GM12878 (cell line): ENCODE measurements around the gene LSM10. TPM values are rescaled to one million over a fixed set of nuclear protein-coding genes. Genes with fewer than 3 reads are reported as not detected.

Experiments
- ATAC-seq: fragments of 200-7000 bp; cut with Tn5 transposase; 3 replicates; pipeline ENCODE4 v1.9.1; 2020; ENCODE audit warnings: mild to moderate bottlenecking, moderate library complexity
- BruUV-seq: library from RNA; stranded (reverse); fragments of 400-500 nt; replicated peaks from 2 replicates; lab custom pipeline; 2021; lab: Mats Ljungman, UMichigan
- CTCF ChIA-PET: fragments of 300-600 bp; sonication (Branson Sonifier 250); formaldehyde crosslinking; extraction: SDS; loops from one replicate; lab custom pipeline; 2021; ENCODE audit warnings: inconsistent platforms; lab: Yijun Ruan, JAX
- POLR2A ChIA-PET: fragments of 350-600 bp; formaldehyde crosslinking; extraction: SDS; loops from one replicate; lab custom pipeline; 2021; ENCODE audit warnings: inconsistent platforms; lab: Charles Lee
- RAD21 ChIA-PET: fragments of 300-600 bp; sonication (Branson Sonifier 250); formaldehyde crosslinking; loops from one replicate; lab custom pipeline; 2023; ENCODE audit warnings: antibody characterized with exemption; ENCODE audit not compliant: unreplicated experiment; lab: Charles Lee
- SMC1A ChIA-PET: fragments of 300-600 bp; sonication (Branson Sonifier 250); formaldehyde crosslinking; loops from one replicate; lab custom pipeline; 2023; ENCODE audit not compliant: unreplicated experiment, uncharacterized antibody; lab: Charles Lee
- DNase-seq: peaks from one replicate; pipeline ENCODE4 v3.0.0-alpha.2; 2011; ENCODE audit warnings: low read depth, low spot score
- FAIRE-seq: peaks from 3 replicates; lab custom pipeline; 2011; peaks lifted over from hg19 to GRCh38; lab: Jason Lieb, UNC
- H2AFZ ChIP-seq: 2 replicates; pipeline ENCODE4 v1.6.0; 2011; ENCODE audit warnings: low read depth, low read length, control low read depth; ENCODE audit not compliant: control insufficient read depth
- H3K27ac ChIP-seq: 2 replicates; pipeline ENCODE4 v1.5.1; 2011; ENCODE audit warnings: control low read depth; ENCODE audit not compliant: control insufficient read depth, insufficient read depth
- H3K27me3 ChIP-seq, 2 experiments: replicated peaks in 1 of 2; 2 replicates each; pipeline versions ENCODE4 v1.6.0 to v1.6.1; 2011; ENCODE audit warnings: low read length in 1 of 2; ENCODE audit not compliant: control insufficient read depth in 2 of 2, insufficient read depth in 2 of 2
- H3K36me3 ChIP-seq, 2 experiments: 2 replicates each; pipeline ENCODE4 v1.5.1; 2011; ENCODE audit warnings: low read length in 1 of 2; ENCODE audit not compliant: control insufficient read depth in 2 of 2, insufficient read depth in 2 of 2
- H3K4me1 ChIP-seq: 2 replicates; pipeline ENCODE4 v1.6.1; 2011; ENCODE audit warnings: mild to moderate bottlenecking, low read length, moderate library complexity, mixed read lengths; ENCODE audit not compliant: control insufficient read depth, insufficient read depth
- H3K4me2 ChIP-seq: 2 replicates; pipeline ENCODE4 v1.6.0; 2011; ENCODE audit warnings: control low read depth; ENCODE audit not compliant: control insufficient read depth, insufficient read depth
- H3K4me3 ChIP-seq: fragments of 200-600 bp; sonication (generic); 2 replicates; pipeline ENCODE4 v1.5.1; 2016
- H3K79me2 ChIP-seq: 2 replicates; pipeline ENCODE4 v1.6.0; 2011; ENCODE audit warnings: low read length; ENCODE audit not compliant: control insufficient read depth, insufficient read depth
- H3K9ac ChIP-seq: 2 replicates; pipeline ENCODE4 v1.8.0; 2011; ENCODE audit warnings: low read length, control low read depth, mixed read lengths; ENCODE audit not compliant: control insufficient read depth, insufficient read depth
- H3K9me3 ChIP-seq: replicated peaks from 3 replicates; pipeline ENCODE4 v1.5.1; 2011; ENCODE audit warnings: mild to moderate bottlenecking, low read length; ENCODE audit not compliant: control insufficient read depth, insufficient read depth
- H4K20me1 ChIP-seq: 2 replicates; pipeline ENCODE4 v1.6.0; 2011; ENCODE audit not compliant: control insufficient read depth, insufficient read depth
- ATF7 ChIP-seq: fragments of 450-650 bp; IDR thresholded peaks from 2 replicates; pipeline ENCODE4 v1.6.1; 2016; ENCODE audit warnings: low read depth, mild to moderate bottlenecking
- CHD2 ChIP-seq: IDR thresholded peaks from 2 replicates; pipeline ENCODE4 v1.6.1; 2011; ENCODE audit warnings: low read depth, low read length, improper control_type of control experiment, borderline replicate concordance
- CHD4 ChIP-seq: fragments of 200-600 bp; sonication (generic); IDR thresholded peaks from 2 replicates; pipeline ENCODE4 v1.6.1; 2016; ENCODE audit warnings: mild to moderate bottlenecking
- EED ChIP-seq: sonication (generic); IDR thresholded peaks from 2 replicates; pipeline ENCODE4 v1.6.1; 2016; ENCODE audit warnings: antibody characterized with exemption, low read depth
- HDGF ChIP-seq: fragments of 450-650 bp; IDR thresholded peaks from 2 replicates; pipeline ENCODE4 v1.6.1; 2016; ENCODE audit warnings: antibody characterized with exemption
- IKZF2 ChIP-seq, 2 experiments: fragments of 450-650 bp; IDR thresholded peaks; 2 replicates each; pipeline ENCODE4 v1.6.1; 2017; ENCODE audit warnings: mild to moderate bottlenecking in 2 of 2, moderate library complexity in 2 of 2
- MLLT1 ChIP-seq: fragments of 450-650 bp; IDR thresholded peaks from 2 replicates; pipeline ENCODE4 v1.6.1; 2016; ENCODE audit warnings: mild to moderate bottlenecking
- PKNOX1 ChIP-seq: fragments of 450-650 bp; IDR thresholded peaks from 2 replicates; pipeline ENCODE4 v1.6.1; 2016; ENCODE audit warnings: mild to moderate bottlenecking
- SKIL ChIP-seq: fragments of 450-650 bp; IDR thresholded peaks from 2 replicates; pipeline ENCODE4 v1.6.1; 2017; ENCODE audit warnings: mild to moderate bottlenecking, low read depth, inconsistent platforms; ENCODE audit not compliant: poor library complexity, severe bottlenecking
- SPI1 ChIP-seq: IDR thresholded peaks from 2 replicates; pipeline ENCODE4 v1.6.1; 2011; ENCODE audit warnings: low read depth, mild to moderate bottlenecking, low read length, moderate library complexity, borderline replicate concordance; ENCODE audit not compliant: insufficient read depth
- WGBS: methylation state at CpG from one replicate; pipeline ENCODE4 v1.1.6; 2016; ENCODE audit warnings: low lambda C conversion rate; ENCODE audit not compliant: insufficient replicate concordance, insufficient coverage; ENCODE audit errors: missing lambda C conversion rate; 5-methylcytosine and 5-hydroxymethylcytosine counted together
- in situ Hi-C: fragments of 300-500 bp; cut with MboI; formaldehyde crosslinking; loops from 9 replicates; pipeline ENCODE4 v1.14.3; 2018; ENCODE audit warnings: mixed read lengths
- intact Hi-C: fragments of 100-400 bp; cut with micrococcal nuclease; formaldehyde crosslinking; loops from one replicate; pipeline ENCODE4 v1.14.2; 2022; ENCODE audit not compliant: unreplicated experiment
- polyA plus RNA-seq, 11 experiments: library from polyadenylated mRNA; depleted of rRNA in 4 of 11; unstranded in 6 of 11; stranded (reverse) in 5 of 11; fragments of >200 nt; fragmentation: Nextera tagmentation in 4 of 11; fragmentation: Illumina TruSeq in 1 of 11; extraction: Ambion mirVana in 4 of 11; extraction: Trizol in 1 of 11; gene quantifications; 1 replicate in 1 of 11; 2 replicates in 10 of 11; pipeline versions ENCODE4 v1.2.1 to v1.2.3, GENCODE V29; 2011 to 2016; ENCODE audit warnings: inconsistent platforms in 2 of 11, missing spikeins in 2 of 11, low read depth in 1 of 11
- total RNA-seq, 4 experiments: library from RNA; depleted of rRNA in 3 of 4; stranded (reverse); fragments of >200 nt in 3 of 4; fragmentation: Illumina TruSeq in 1 of 4; extraction: Trizol in 1 of 4; gene quantifications; 2 replicates each; pipeline versions ENCODE4 v1.2.1 to v1.2.3, GENCODE V29; 2013 to 2021

The LSM10 gene
- total and polyA plus RNA-seq, 10 of the 15 experiments (the other 5 are each of a cell fraction or from before 2014, with no cell fraction given) = 13.1 to 103 (median 57.5) TPM

- H3K4me2 ChIP-seq = peak overlapping the region; percentile 91
- BruUV-seq = no TSS peak
- no peaks in the 10 kb centered on the region for H4K20me1 ChIP-seq
- peak overlapping the region; percentile 76 for H3K4me3 ChIP-seq
- H3K27me3 ChIP-seq = no peaks in the 10 kb centered on the region
- ChIA-PET POLR2A (interaction anchor here (0.5 to 3.9 kb wide), 13 partner anchors 10 to 910 kb away, joined by 3 to 79 read pairs (median 7); partner anchors contain the start of genes LSM10, MAP7D1, SH3D21 and THRAP3), CTCF (interaction anchor here (0.7 to 4.6 kb wide), 13 partner anchors 10 to 237 kb away, joined by 3 to 35 read pairs (median 6); partner anchors contain the start of genes LSM10 and TRAPPC3), SMC1A (interaction anchor here (0.8 to 2.1 kb wide), 10 partner anchors 10 to 237 kb away, joined by 3 to 36 read pairs (median 5); partner anchors contain the start of genes LSM10 and TRAPPC3), RAD21 (interaction anchor here (0.8 to 3.6 kb wide), 17 partner anchors 8 to 238 kb away, joined by 3 to 20 read pairs (median 4); partner anchors contain the start of genes LSM10, THRAP3 and TRAPPC3)
- intact Hi-C loops = loop anchor here (10.0 kb wide), 2 partner anchors 163 to 233 kb away; partner anchors contain the start of genes MAP7D1 and THRAP3
- H3K4me1 ChIP-seq = peaks cover 61% of the 10 kb centered on the region
- no peaks in the 10 kb centered on the region; the same call in 2 of the 3 replicates for H3K9me3 ChIP-seq
- peaks cover 31% of the 10 kb centered on the region for H3K79me2 ChIP-seq
- H3K36me3 ChIP-seq = peaks cover 0 to 9% of the 10 kb centered on the region in 2 experiments; a peak in 1 of 4 replicates
- no peak overlapping the region for H2AFZ ChIP-seq
- DNase-seq = no peak
- peak overlapping the region; percentile 96 for H3K9ac ChIP-seq
- TF ChIP-seq SPI1 (peak; percentile 9; the same call in 1 of the 2 replicates), CHD2 (no peak), PKNOX1 (peak; percentile 27; the same call in 1 of the 2 replicates), CHD4 (no peak), IKZF2 (IDR thresholded peaks at IDR 0.05) (peak; percentile 58 to 68), SKIL (peak; percentile 33), HDGF (0 out of 2 replicates have a peak, but pooled peaks have one; percentile 58), EED (peak; percentile 22; the same call in 1 of the 2 replicates), ATF7 (peak; percentile 9; the same call in 1 of the 2 replicates), MLLT1 (peak; percentile 47; the same call in 1 of the 2 replicates)
- TF ChIP-seq, all 136 proteins: peak for 8
- in situ Hi-C loops = no loop called here
- WGBS = 51% methylated on average over 10 of the region's 10 CpGs
- peak overlapping the region; percentile 99 for H3K27ac ChIP-seq
- ATAC-seq = no peak
- no peak for FAIRE-seq
Measured at GRCh38 chr1:36387141-36387949, 10.4 kb downstream of the LSM10 start.
